Kidney capillary endothelial cell (primary cell): ENCODE measurements around the gene WDR75.
"Not testable (repeated sequence)": the region's sequence is repeated elsewhere in the genome, so short reads cannot be mapped to it uniquely, and the experiment has no call there.

ENCODE experiments used
- DNase-seq: peaks from one replicate; pipeline ENCODE4 v3.0.0-alpha.2; 2018; ENCODE audit warnings: low spot score

The WDR75 gene

GRCh38 chr2:189441709-189442074, 418 bp downstream of the WDR75 start:
- DNase-seq = peak; percentile 21

DNA sequence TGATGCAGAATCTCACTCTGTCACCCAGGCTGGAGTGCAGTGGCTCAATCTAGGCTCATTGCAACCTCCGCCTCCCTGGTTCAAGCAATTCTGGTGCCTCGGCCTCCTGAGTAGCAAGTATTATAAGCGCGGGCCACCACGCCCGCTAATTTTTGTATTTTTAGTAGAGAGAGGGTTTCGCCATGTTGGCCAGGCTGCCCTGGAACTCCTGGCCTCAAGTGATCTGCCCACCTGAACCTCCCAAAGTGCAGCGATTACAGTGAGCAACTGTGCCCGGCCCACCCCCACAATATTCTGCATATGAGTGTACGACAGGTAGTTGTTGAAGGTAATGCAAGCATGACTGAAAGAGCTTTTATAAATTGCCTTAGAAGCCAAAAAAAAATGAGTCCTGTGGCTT, 1.2 kb downstream of the WDR75 start:
- no peak for DNase-seq

DNA sequence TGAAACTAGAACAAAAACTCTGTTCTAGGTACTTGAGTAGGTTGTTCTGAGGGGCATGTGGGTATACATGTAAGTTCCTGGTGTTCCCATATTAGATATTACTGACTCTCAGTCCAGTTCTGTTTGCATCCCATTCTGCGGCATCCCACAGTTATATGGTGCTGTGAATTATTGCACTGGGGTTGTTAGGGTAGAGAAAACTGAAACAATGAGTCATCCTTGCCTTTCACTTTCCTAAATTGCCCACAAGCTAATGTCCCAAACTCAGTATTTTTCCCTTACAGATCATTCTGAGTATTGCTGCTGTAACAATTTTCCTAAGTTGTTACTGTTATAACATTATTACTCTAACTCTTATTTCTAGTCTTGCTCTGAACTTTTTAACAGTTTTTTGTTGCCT, 3.0 kb downstream of the WDR75 start:
- no peak for DNase-seq

DNA sequence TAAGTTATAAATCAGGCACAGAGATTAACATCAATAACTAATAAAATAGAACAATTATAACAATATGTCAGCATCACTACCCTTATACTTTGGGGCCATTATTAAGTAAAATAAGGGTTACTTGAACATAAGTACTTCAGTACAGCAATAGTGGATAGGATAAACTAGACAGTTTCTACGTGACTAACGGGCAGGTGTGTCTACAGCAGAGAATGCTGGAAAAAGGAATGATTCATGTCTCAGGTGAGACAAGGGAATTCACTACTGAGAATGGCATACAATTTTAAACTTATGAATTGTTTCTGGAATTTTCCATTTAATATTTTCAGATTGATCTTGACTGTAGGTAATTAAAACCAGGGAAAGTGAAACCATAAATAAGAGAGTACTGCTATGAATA, 5.5 kb downstream of the WDR75 start:
- no peak for DNase-seq

DNA sequence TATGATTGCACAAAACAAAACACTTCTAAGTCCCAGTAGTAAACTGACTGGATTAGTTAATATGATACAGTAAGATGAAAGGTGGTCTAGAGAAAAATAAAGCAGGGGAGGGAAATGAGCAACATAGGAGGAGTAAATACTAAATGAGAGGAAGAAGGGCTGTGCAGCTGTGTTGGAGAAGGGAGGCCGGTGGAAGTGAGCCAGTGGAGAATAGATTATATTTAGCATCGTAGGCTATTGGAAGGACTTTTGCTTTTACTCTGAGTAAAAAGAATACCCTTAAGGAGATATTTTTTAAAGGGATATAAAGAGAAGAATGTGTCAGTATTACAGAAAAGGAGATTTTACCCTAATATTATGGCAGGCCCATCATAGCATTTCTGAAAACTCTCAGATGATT, 12.7 kb downstream of the WDR75 start:
- no peak for DNase-seq

DNA sequence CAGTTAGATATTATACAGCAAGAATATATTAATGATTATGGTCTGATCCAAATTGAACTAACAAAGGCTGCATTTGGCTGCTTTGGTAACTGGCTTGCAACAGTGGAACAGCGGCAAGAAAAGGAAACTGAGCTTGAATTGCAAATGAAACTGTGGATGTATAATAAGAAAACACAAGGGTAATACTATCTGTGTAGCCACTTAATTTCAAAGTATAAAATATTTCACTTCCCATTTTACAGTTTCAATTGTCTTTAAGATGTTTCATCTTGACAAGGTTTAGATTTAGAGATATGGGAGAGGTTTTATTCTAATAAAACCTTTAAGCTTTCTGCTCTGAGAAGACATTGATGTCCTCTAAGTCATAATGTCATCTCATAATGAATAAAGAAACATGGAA, 23.8 kb downstream of the WDR75 start:
- DNase-seq = no peak

DNA sequence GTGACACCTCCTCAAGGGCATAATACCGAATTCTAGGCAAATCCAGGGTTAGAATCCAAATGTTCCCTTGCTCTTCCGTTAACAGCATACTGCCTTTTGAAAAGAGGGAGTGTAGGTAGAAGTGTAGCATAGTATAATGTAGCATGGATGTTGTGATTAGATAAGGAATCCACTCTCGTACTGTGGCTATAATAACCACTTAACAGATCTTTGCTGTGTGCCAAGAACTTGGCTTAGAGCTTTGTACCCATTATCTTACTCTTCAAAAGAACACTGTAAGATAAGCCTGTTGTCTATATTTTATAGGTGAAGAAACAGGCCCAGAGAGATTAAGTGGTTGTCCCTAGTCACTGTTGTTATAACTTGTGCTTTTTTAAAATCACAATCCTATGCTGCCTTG, 24.2 kb downstream of the WDR75 start:
- no peak for DNase-seq

DNA sequence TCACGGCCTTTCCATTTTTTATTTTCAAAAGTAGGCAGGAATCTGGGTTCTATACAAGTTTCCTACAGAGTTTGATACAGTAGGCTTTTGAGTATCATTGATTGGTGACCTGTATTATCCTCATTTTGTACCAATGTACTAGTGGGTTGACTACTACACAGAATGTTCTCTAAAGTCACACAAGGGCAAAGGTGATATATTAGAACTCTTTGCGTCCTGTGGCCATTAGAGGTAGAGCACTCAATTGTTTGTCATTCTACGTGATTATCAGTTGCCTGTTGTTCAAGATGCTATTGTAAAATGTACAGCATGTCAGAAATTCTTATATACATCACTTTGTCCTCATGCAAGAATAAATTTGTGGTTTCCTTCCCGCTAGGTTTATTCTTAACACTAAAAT, 24.8 kb downstream of the WDR75 start:
- no peak for DNase-seq

- DNase-seq = peak; percentile 14
These were observed 25.4 kb downstream of the WDR75 start for GRCh38 chr2:189466656-189467055.

GRCh38 chr2:189467160-189467559, 25.9 kb downstream of the WDR75 start:
- no peak for DNase-seq

DNA sequence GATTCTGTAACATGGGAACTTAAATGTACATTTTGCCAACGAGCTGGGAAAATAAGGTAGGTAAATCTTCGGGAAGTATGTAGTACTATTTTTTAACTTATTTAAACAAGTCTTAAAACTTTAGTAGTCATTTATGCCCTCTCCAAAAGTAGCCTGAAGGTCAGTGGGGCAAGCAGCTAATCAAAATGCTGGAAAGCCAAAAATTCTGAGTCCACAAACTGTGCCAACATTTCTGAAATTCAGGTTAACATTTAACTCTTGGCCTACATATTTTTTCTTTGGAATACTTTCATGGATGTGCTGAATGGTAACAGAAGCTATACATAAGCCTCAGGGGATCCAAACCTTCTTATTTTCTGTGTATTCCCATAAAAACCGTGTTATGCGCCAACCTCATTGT, 26.3 kb downstream of the WDR75 start:
- DNase-seq = no peak

- no peak for DNase-seq
These were observed 33.3 kb downstream of the WDR75 start for GRCh38 chr2:189474526-189474925.

- DNase-seq = no peak
These were observed 36.5 kb downstream of the WDR75 start for GRCh38 chr2:189477756-189478155.

- not testable (repeated sequence) for DNase-seq
These were observed 37.0 kb downstream of the WDR75 start for GRCh38 chr2:189478289-189478688.

DNA sequence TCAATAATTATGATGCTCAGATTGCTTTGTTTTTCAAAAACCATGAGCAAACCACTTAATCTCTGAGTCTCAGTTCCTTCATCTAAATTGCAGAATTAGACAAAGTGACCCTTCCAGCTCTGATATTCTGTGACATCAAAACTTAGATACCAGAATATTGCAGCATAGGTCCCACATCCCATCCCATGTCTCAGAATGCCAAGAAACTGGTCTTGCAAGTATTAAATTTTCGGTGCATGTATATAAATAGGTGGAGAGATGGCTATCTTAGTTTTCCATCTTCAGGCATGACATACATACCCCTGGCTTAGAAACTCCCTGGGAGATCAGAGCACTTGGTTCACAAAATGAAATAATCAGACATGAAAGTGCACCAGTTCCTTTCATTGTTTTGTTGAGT, 39.8 kb downstream of the WDR75 start:
- DNase-seq = no peak

- no peak for DNase-seq
These were observed 42.3 kb downstream of the WDR75 start for GRCh38 chr2:189483571-189483970.

GRCh38 chr2:189483980-189484740, 42.9 kb downstream of the WDR75 start:
- no peak for DNase-seq

- DNase-seq = no peak
These were observed 43.9 kb downstream of the WDR75 start for GRCh38 chr2:189485146-189485545.

- DNase-seq = no peak
These were observed 45.0 kb downstream of the WDR75 start for GRCh38 chr2:189486237-189486770.

GRCh38 chr2:189487283-189488007, 46.2 kb downstream of the WDR75 start:
- no peak for DNase-seq

DNA sequence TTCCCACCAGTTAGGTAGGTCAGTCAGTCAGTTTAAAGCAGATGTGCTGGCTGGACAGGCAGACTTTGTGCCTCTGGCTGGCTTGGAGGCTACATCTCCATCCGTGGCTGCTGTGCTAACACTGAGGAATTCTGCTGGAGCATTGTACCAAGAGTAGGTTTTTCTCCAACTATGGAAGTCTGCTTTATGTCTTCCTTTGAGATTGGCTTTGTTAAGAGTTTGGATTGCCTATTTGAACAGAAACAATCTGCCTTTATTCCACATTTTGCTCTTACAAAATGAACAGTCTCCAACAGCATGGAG, 46.7 kb downstream of the WDR75 start:
- DNase-seq = no peak

DNA sequence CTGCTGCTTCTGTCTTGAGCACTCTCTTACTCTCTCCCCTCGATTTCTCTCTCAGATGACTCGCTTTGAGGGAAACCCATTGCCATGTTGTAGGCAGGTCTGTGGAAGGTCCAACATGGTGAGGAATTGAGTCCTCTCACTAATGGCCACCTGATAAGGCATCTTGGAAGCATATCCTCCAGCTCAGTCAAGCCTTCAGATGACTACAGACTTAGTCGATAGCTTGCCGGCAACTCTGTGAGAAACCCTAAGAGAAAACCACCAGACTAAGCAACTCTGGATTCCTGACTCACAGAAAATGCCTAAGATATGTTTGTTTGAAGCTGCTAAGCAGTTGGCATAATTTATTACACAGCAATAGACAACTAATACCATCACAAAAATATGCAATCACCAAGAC, 51.2 kb downstream of the WDR75 start:
- DNase-seq = no peak

- DNase-seq = no peak
These were observed 56.9 kb downstream of the WDR75 start for GRCh38 chr2:189498205-189498604.

- DNase-seq = no peak
These were observed 57.9 kb downstream of the WDR75 start for GRCh38 chr2:189499137-189499536.
